ENCODE results near the gene ADGRG6.

ADGRG6 gene

DNA sequence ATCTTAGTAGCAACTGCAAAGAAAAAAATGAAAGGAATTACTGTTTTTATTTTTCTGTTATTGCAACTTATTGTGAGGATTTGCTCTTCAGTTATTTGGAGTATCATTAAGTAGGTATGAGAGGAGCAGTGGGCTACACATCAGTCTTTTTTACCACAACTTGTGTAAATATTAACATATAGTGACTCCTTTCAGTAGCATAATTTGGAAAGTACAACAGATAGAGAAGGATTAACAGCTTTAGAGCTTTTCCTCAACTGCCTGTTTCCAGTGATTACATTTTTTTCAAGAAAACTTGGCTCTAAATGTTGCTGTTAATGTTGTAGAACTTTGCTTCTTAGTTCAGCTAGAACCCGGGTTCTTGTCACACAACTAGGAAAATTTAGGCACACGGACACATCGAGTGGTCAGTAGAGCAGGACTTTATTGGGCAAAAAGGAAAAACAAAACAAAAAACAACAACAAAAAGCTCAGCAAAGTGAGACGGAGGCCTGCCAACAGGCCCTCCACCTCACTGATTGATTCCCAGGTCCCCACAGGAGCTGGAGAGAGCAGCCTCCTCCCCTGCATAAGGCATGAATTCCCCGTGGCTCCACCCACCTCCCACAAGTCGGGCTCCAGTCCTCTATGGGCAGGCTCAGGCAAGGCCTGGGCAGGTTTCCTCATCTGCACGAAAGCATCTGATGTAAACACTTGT is 75.1 kb downstream of the ADGRG6 start (continued):
- TF ChIP-seq ZNF433 (tag by site-specific recombination; IDR thresholded peaks at IDR 0.05; ENCODE audit: low read depth) (no peak), ZNF621 (tag by site-specific recombination; IDR thresholded peaks at IDR 0.05) (no peak), ZNF561 (tag by site-specific recombination; IDR thresholded peaks at IDR 0.05; ENCODE audit: borderline replicate concordance) (0 out of 2 replicates have a peak, but pooled peaks have one; percentile 37), BCL11A (tag by site-specific recombination; IDR thresholded peaks at IDR 0.05; ENCODE audit: low read depth) (no peak), OVOL3 (tag by site-specific recombination; IDR thresholded peaks at IDR 0.05) (no peak), GLI2 (tag by site-specific recombination; IDR thresholded peaks at IDR 0.05; ENCODE audit: borderline replicate concordance, low read depth) (no peak), ZNF341 (tag by site-specific recombination; IDR thresholded peaks at IDR 0.05; ENCODE audit: low read depth) (no peak), ZNF37A (tag by site-specific recombination; IDR thresholded peaks at IDR 0.05) (no peak), ZNF473 (tag by site-specific recombination; IDR thresholded peaks at IDR 0.05) (no peak), ZNF24 (tag by site-specific recombination; IDR thresholded peaks at IDR 0.05) (no peak), PRDM2 (tag by site-specific recombination; IDR thresholded peaks at IDR 0.05; ENCODE audit: borderline replicate concordance) (no peak), ZNF560 (tag by site-specific recombination; IDR thresholded peaks at IDR 0.05; ENCODE audit: borderline replicate concordance) (no peak), SALL2 (tag by site-specific recombination; IDR thresholded peaks at IDR 0.05; ENCODE audit: borderline replicate concordance) (no peak), GFI1B (tag by site-specific recombination; IDR thresholded peaks at IDR 0.05) (no peak), ZSCAN30 (tag by site-specific recombination; IDR thresholded peaks at IDR 0.05) (peak; percentile 85), ZSCAN16 (tag by site-specific recombination; IDR thresholded peaks at IDR 0.05) (no peak), ZNF596 (tag by site-specific recombination; IDR thresholded peaks at IDR 0.05) (no peak), ZNF148 (tag by site-specific recombination; IDR thresholded peaks at IDR 0.05; ENCODE audit: borderline replicate concordance) (no peak), PRDM6 (tag by site-specific recombination; IDR thresholded peaks at IDR 0.05) (peak; percentile 52), ZNF654 (tag by site-specific recombination; IDR thresholded peaks at IDR 0.05; ENCODE audit: low read depth) (no peak), ZIC2 (tag by site-specific recombination; IDR thresholded peaks at IDR 0.05) (no peak), ZNF639 (tag by site-specific recombination; IDR thresholded peaks at IDR 0.05) (no peak)
- TF ChIP-seq, protein P1, sequence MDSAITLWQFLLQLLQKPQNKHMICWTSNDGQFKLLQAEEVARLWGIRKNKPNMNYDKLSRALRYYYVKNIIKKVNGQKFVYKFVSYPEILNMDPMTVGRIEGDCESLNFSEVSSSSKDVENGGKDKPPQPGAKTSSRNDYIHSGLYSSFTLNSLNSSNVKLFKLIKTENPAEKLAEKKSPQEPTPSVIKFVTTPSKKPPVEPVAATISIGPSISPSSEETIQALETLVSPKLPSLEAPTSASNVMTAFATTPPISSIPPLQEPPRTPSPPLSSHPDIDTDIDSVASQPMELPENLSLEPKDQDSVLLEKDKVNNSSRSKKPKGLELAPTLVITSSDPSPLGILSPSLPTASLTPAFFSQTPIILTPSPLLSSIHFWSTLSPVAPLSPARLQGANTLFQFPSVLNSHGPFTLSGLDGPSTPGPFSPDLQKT (IDR thresholded peaks at IDR 0.05; ENCODE audit: borderline replicate concordance, low read depth, low read length) = no peak
- TF ChIP-seq, protein P2, sequence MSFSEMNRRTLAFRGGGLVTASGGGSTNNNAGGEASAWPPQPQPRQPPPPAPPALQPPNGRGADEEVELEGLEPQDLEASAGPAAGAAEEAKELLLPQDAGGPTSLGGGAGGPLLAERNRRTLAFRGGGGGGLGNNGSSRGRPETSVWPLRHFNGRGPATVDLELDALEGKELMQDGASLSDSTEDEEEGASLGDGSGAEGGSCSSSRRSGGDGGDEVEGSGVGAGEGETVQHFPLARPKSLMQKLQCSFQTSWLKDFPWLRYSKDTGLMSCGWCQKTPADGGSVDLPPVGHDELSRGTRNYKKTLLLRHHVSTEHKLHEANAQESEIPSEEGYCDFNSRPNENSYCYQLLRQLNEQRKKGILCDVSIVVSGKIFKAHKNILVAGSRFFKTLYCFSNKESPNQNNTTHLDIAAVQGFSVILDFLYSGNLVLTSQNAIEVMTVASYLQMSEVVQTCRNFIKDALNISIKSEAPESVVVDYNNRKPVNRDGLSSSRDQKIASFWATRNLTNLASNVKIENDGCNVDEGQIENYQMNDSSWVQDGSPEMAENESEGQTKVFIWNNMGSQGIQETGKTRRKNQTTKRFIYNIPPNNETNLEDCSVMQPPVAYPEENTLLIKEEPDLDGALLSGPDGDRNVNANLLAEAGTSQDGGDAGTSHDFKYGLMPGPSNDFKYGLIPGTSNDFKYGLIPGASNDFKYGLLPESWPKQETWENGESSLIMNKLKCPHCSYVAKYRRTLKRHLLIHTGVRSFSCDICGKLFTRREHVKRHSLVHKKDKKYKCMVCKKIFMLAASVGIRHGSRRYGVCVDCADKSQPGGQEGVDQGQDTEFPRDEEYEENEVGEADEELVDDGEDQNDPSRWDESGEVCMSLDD (tag by site-specific recombination; IDR thresholded peaks at IDR 0.05) = no peak
